HG03432 (cell line): Measurements from ENCODE around the gene MED10.
A peak's percentile ranks its signal among the peaks of the same experiment; 100 is the strongest.

ENCODE experiments used
- ATAC-seq: cut with Tn5 transposase; IDR thresholded peaks from one replicate; pipeline ENCODE4 v1.9.1; 2021; ENCODE audit warnings: mild to moderate bottlenecking, moderate library complexity; ENCODE audit not compliant: unreplicated experiment

The MED10 gene

GRCh38 chr5:6377905-6378765, at the start of gene MED10:
Gene MED10 (minus strand): TSS chr5:6378547. CDS start chr5:6378483, 64 bp downstream.
- peak; percentile 99 for ATAC-seq

- ATAC-seq, result no peak
These were observed 49.3 kb upstream of the MED10 start for GRCh38 chr5:6427694-6428093.

- no peak for ATAC-seq
These were observed 46.4 kb upstream of the MED10 start for GRCh38 chr5:6424700-6425099.

GRCh38 chr5:6424110-6424659, 45.8 kb upstream of the MED10 start:
- ATAC-seq, result no peak

- ATAC-seq, result no peak
These were observed 45.2 kb upstream of the MED10 start for GRCh38 chr5:6423327-6424109.

GRCh38 chr5:6419340-6419852, 41.0 kb upstream of the MED10 start:
- ATAC-seq, result no peak

- ATAC-seq, result no peak
These were observed 40.4 kb upstream of the MED10 start for GRCh38 chr5:6418679-6419276.

GRCh38 chr5:6417657-6418056, 39.3 kb upstream of the MED10 start:
- no peak for ATAC-seq

GRCh38 chr5:6412811-6413210, 34.5 kb upstream of the MED10 start:
- ATAC-seq, result no peak

GRCh38 chr5:6411141-6411540, 32.8 kb upstream of the MED10 start:
- no peak for ATAC-seq

GRCh38 chr5:6410421-6410820, 32.1 kb upstream of the MED10 start:
- ATAC-seq, result no peak

GRCh38 chr5:6408627-6409446, 30.5 kb upstream of the MED10 start:
- ATAC-seq, result no peak

- no peak for ATAC-seq
These were observed 29.9 kb upstream of the MED10 start for GRCh38 chr5:6408260-6408596.

GRCh38 chr5:6407558-6408259, 29.4 kb upstream of the MED10 start:
- ATAC-seq, result no peak

- ATAC-seq, result no peak
These were observed 27.2 kb upstream of the MED10 start for GRCh38 chr5:6405591-6405990.

- ATAC-seq, result peak; percentile 67
These were observed 25.8 kb upstream of the MED10 start for GRCh38 chr5:6404129-6404528.

- no peak for ATAC-seq
These were observed 25.1 kb upstream of the MED10 start for GRCh38 chr5:6403416-6403815.

GRCh38 chr5:6402939-6403338, 24.6 kb upstream of the MED10 start:
- ATAC-seq, result peak; percentile 73

- no peak for ATAC-seq
These were observed 23.1 kb upstream of the MED10 start for GRCh38 chr5:6401410-6401809.
